Measurements from ENCODE around the gene G6PC2.
"Not testable (repeated sequence)": the region's sequence is repeated elsewhere in the genome, so short reads cannot be mapped to it uniquely, and the experiment has no call there.

G6PC2 gene

DNA sequence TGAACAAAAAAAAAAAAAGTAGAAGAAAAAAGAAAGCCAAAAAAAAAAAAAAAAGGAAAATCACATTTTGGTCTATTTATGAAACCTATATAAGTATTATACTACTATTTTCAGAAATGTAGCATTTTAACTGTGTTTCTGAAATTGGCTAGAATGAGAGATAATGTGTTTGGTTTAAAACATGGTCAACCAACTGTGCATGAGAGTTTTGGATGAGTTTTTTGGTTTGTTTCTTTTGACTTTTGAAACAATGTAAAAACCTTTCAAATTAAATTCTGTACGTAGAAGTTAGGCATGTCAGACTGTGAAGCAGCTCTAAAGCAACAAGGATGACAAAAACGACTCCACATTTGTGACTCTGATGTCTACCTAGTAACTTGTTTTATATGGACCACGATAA lies 45.5 kb upstream of the G6PC2 start:
- H3K36me3 ChIP-seq (ENCODE audit: control insufficient read depth, insufficient read depth, low read length) = no peaks in the 10 kb centered on the region
- H3K4me3 ChIP-seq (ENCODE audit: low read length) = no peak overlapping the region
- H3K79me2 ChIP-seq (ENCODE audit: control insufficient read depth, insufficient read depth, low read length) = no peaks in the 10 kb centered on the region
- H3K4me2 ChIP-seq (ENCODE audit: low read length) = no peak overlapping the region
- H2BK15ac ChIP-seq (replicated peaks; ENCODE audit: low read depth) = no peak overlapping the region
- H2BK5ac ChIP-seq (ENCODE audit: low read length) = no peak overlapping the region
- no peak overlapping the region for H3K4ac ChIP-seq (ENCODE audit: low read depth, low read length)
- H2AK5ac ChIP-seq (ENCODE audit: low read length) = no peak overlapping the region
- H3K27ac ChIP-seq (ENCODE audit: low read depth, low read length) = no peak overlapping the region
- no peak overlapping the region for H3K23ac ChIP-seq (ENCODE audit: low read length)
- no peak overlapping the region for H3K56ac ChIP-seq (ENCODE audit: low read length)
- no peaks in the 10 kb centered on the region for H3K27me3 ChIP-seq (ENCODE audit: insufficient read depth, low read length, poor library complexity)
- H3K18ac ChIP-seq (ENCODE audit: low read length) = no peak overlapping the region
- H4K5ac ChIP-seq (ENCODE audit: low read length) = no peak overlapping the region
- H4K8ac ChIP-seq (ENCODE audit: low read depth, low read length) = no peak overlapping the region
- H3K4me1 ChIP-seq (ENCODE audit: control insufficient read depth, low read depth, low read length) = no peaks in the 10 kb centered on the region
- H3K79me1 ChIP-seq (ENCODE audit: low read length) = no peaks in the 10 kb centered on the region
- DNase-seq = no peak
- no CpG with 5 or more reads among the region's 3 CpGs for WGBS (ENCODE audit: extremely low coverage, insufficient coverage, low lambda C conversion rate)
- no peak overlapping the region for H3K9ac ChIP-seq (ENCODE audit: low read length)
- H2BK120ac ChIP-seq (ENCODE audit: low read depth, low read length) = no peak overlapping the region

GRCh38 chr2:168858146-168858545 lies 42.9 kb upstream of the G6PC2 start:
- Histone ChIP-seq H3K79me1 (ENCODE audit: low read length) (no peaks in the 10 kb centered on the region), H3K79me2 (ENCODE audit: control insufficient read depth, insufficient read depth, low read length) (no peaks in the 10 kb centered on the region), H2BK15ac (replicated peaks; ENCODE audit: low read depth) (no peak overlapping the region), H3K4me3 (ENCODE audit: low read length) (no peak overlapping the region), H4K8ac (ENCODE audit: low read depth, low read length) (no peak overlapping the region), H3K18ac (ENCODE audit: low read length) (no peak overlapping the region), H3K36me3 (ENCODE audit: control insufficient read depth, insufficient read depth, low read length) (no peaks in the 10 kb centered on the region), H3K23ac (ENCODE audit: low read length) (no peak overlapping the region), H3K56ac (ENCODE audit: low read length) (no peak overlapping the region), H3K4me2 (ENCODE audit: low read length) (no peak overlapping the region), H2BK5ac (ENCODE audit: low read length) (no peak overlapping the region), H3K27ac (ENCODE audit: low read depth, low read length) (no peak overlapping the region), H3K9ac (ENCODE audit: low read length) (no peak overlapping the region), H3K4ac (ENCODE audit: low read depth, low read length) (no peak overlapping the region), H3K4me1 (ENCODE audit: control insufficient read depth, low read depth, low read length) (no peaks in the 10 kb centered on the region), H4K5ac (ENCODE audit: low read length) (no peak overlapping the region), H3K27me3 (ENCODE audit: insufficient read depth, low read length, poor library complexity) (no peaks in the 10 kb centered on the region), H2AK5ac (ENCODE audit: low read length) (no peak overlapping the region), H2BK120ac (ENCODE audit: low read depth, low read length) (no peak overlapping the region)
- no peak for DNase-seq
- WGBS (ENCODE audit: extremely low coverage, insufficient coverage, low lambda C conversion rate) = no CpG with 5 or more reads among the region's 2 CpGs

- H4K5ac ChIP-seq (ENCODE audit: low read length) = not testable (repeated sequence)
Measured at GRCh38 chr2:168867164-168867563, 33.9 kb upstream of the G6PC2 start.

DNA sequence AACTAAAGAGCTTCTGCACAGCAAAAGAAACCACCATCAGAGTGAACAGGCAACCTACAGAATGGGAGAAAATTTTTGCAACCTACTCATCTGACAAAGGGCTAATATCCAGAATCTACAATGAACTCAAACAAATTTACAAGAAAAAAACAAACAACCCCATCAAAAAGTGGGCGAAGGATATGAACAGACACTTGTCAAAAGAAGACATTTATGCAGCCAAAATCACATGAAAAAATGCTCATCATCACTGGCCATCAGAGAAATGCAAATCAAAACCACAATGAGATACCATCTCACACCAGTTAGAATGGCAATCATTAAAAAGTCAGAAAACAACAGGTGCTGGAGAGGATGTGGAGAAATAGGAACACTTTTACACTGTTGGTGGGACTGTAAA lies 30.7 kb upstream of the G6PC2 start:
- H3K36me3 ChIP-seq (ENCODE audit: control insufficient read depth, insufficient read depth, low read length); H4K5ac ChIP-seq (ENCODE audit: low read length); H3K79me1 ChIP-seq (ENCODE audit: low read length); H2BK120ac ChIP-seq (ENCODE audit: low read depth, low read length); H3K27ac ChIP-seq (ENCODE audit: low read depth, low read length); H3K4ac ChIP-seq (ENCODE audit: low read depth, low read length); H3K79me2 ChIP-seq (ENCODE audit: control insufficient read depth, insufficient read depth, low read length); H4K8ac ChIP-seq (ENCODE audit: low read depth, low read length); H3K23ac ChIP-seq (ENCODE audit: low read length); H3K9ac ChIP-seq (ENCODE audit: low read length); H3K18ac ChIP-seq (ENCODE audit: low read length); H3K56ac ChIP-seq (ENCODE audit: low read length); DNase-seq; H2AK5ac ChIP-seq (ENCODE audit: low read length); H3K4me2 ChIP-seq (ENCODE audit: low read length); H3K4me3 ChIP-seq (ENCODE audit: low read length); H3K4me1 ChIP-seq (ENCODE audit: control insufficient read depth, low read depth, low read length); H3K27me3 ChIP-seq (ENCODE audit: insufficient read depth, low read length, poor library complexity); H2BK15ac ChIP-seq (replicated peaks; ENCODE audit: low read depth); H2BK5ac ChIP-seq (ENCODE audit: low read length): not testable (repeated sequence)
- WGBS (ENCODE audit: extremely low coverage, insufficient coverage, low lambda C conversion rate) = no CpG with 5 or more reads among the region's 1 CpG

More at GRCh38 chr2:168867164-168867563, 33.9 kb upstream of the G6PC2 start:
- not testable (repeated sequence) for H3K4me2 ChIP-seq (ENCODE audit: low read length); H3K27me3 ChIP-seq (ENCODE audit: insufficient read depth, low read length, poor library complexity); H4K8ac ChIP-seq (ENCODE audit: low read depth, low read length); H3K4ac ChIP-seq (ENCODE audit: low read depth, low read length); H3K23ac ChIP-seq (ENCODE audit: low read length); H3K18ac ChIP-seq (ENCODE audit: low read length); H3K36me3 ChIP-seq (ENCODE audit: control insufficient read depth, insufficient read depth, low read length); H3K9ac ChIP-seq (ENCODE audit: low read length); H2BK5ac ChIP-seq (ENCODE audit: low read length); H2AK5ac ChIP-seq (ENCODE audit: low read length); H3K4me3 ChIP-seq (ENCODE audit: low read length); H3K56ac ChIP-seq (ENCODE audit: low read length); DNase-seq; H3K79me1 ChIP-seq (ENCODE audit: low read length); H3K27ac ChIP-seq (ENCODE audit: low read depth, low read length); H3K79me2 ChIP-seq (ENCODE audit: control insufficient read depth, insufficient read depth, low read length); H2BK120ac ChIP-seq (ENCODE audit: low read depth, low read length); H3K4me1 ChIP-seq (ENCODE audit: control insufficient read depth, low read depth, low read length); H2BK15ac ChIP-seq (replicated peaks; ENCODE audit: low read depth)
- no CpG with 5 or more reads among the region's 1 CpG for WGBS (ENCODE audit: extremely low coverage, insufficient coverage, low lambda C conversion rate)

DNA sequence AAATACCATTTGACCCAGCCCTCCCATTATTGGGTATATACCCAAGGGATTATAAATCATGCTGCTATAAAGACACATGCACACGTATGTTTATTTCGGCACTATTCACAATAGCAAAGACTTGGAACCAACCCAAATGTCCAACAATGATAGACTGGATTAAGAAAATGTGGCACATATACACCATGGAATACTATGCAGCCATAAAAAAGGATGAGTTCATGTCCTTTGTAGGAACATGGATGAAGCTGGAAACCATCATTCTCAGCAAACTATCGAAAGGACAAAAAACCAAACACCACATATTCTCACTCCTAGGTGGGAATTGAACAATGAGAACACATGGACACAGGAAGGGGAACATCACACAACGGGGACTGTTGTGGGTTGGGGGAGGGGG lies 30.3 kb upstream of the G6PC2 start:
- not testable (repeated sequence) for H3K4me2 ChIP-seq (ENCODE audit: low read length); H3K36me3 ChIP-seq (ENCODE audit: control insufficient read depth, insufficient read depth, low read length); H3K27ac ChIP-seq (ENCODE audit: low read depth, low read length); H4K5ac ChIP-seq (ENCODE audit: low read length); H3K79me1 ChIP-seq (ENCODE audit: low read length); H2BK120ac ChIP-seq (ENCODE audit: low read depth, low read length); H2BK5ac ChIP-seq (ENCODE audit: low read length); H3K27me3 ChIP-seq (ENCODE audit: insufficient read depth, low read length, poor library complexity); H3K23ac ChIP-seq (ENCODE audit: low read length); DNase-seq; H3K18ac ChIP-seq (ENCODE audit: low read length); H4K8ac ChIP-seq (ENCODE audit: low read depth, low read length); H2AK5ac ChIP-seq (ENCODE audit: low read length); H2BK15ac ChIP-seq (replicated peaks; ENCODE audit: low read depth); H3K4me1 ChIP-seq (ENCODE audit: control insufficient read depth, low read depth, low read length); H3K56ac ChIP-seq (ENCODE audit: low read length); H3K79me2 ChIP-seq (ENCODE audit: control insufficient read depth, insufficient read depth, low read length); H3K4ac ChIP-seq (ENCODE audit: low read depth, low read length); H3K9ac ChIP-seq (ENCODE audit: low read length); H3K4me3 ChIP-seq (ENCODE audit: low read length)
- WGBS (ENCODE audit: extremely low coverage, insufficient coverage, low lambda C conversion rate) = no CpG with 5 or more reads among the region's 4 CpGs

DNA sequence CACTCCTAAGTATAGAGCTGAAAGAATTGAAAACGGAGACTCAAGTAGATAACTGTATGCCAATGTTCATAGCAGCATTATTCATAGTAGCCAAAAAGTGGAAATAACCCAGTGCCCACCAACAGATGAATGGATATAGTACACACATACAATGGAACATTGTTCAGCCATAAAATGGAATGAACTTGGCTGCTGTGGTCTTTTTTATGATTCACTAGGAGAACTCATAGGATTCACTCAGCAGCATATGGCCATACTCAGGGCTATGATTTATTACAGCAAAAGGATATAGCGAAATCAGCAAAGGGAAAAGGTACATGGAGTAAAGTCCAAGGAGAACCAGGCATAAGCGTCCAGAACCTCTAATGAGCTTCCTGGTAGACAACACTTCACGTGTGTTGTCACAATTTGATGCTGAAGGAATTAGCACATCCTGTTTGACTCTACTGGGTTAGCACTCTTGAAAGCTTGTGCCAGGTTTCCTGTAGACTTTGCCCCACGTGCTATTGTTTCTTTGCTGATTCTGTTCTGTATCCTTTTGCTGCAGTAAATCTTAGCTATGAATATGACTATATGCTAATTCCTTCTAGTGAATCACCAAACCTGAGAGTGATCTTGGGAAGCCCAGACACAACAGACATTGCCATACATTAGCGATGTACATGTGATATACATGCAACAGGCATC lies 26.6 kb upstream of the G6PC2 start:
- Histone ChIP-seq H2AK5ac (ENCODE audit: low read length) (no peak overlapping the region), H3K4me3 (ENCODE audit: low read length) (no peak overlapping the region), H3K36me3 (ENCODE audit: control insufficient read depth, insufficient read depth, low read length) (no peaks in the 10 kb centered on the region), H3K27ac (ENCODE audit: low read depth, low read length) (no peak overlapping the region), H2BK15ac (replicated peaks; ENCODE audit: low read depth) (no peak overlapping the region), H3K9ac (ENCODE audit: low read length) (no peak overlapping the region), H3K56ac (ENCODE audit: low read length) (no peak overlapping the region), H3K23ac (ENCODE audit: low read length) (no peak overlapping the region), H3K27me3 (ENCODE audit: insufficient read depth, low read length, poor library complexity) (no peaks in the 10 kb centered on the region), H3K4me1 (ENCODE audit: control insufficient read depth, low read depth, low read length) (no peaks in the 10 kb centered on the region), H3K79me1 (ENCODE audit: low read length) (no peaks in the 10 kb centered on the region), H2BK5ac (ENCODE audit: low read length) (no peak overlapping the region), H3K79me2 (ENCODE audit: control insufficient read depth, insufficient read depth, low read length) (no peaks in the 10 kb centered on the region), H4K8ac (ENCODE audit: low read depth, low read length) (no peak overlapping the region), H2BK120ac (ENCODE audit: low read depth, low read length) (no peak overlapping the region), H3K4me2 (ENCODE audit: low read length) (no peak overlapping the region), H3K18ac (ENCODE audit: low read length) (no peak overlapping the region), H3K4ac (ENCODE audit: low read depth, low read length) (no peak overlapping the region), H4K5ac (ENCODE audit: low read length) (no peak overlapping the region)
- DNase-seq = no peak
- WGBS (ENCODE audit: extremely low coverage, insufficient coverage, low lambda C conversion rate) = no CpG with 5 or more reads among the region's 6 CpGs

All from mesendoderm (in vitro differentiated cells).